Calu3 (cell line): ENCODE results near the gene LRP5. TPM values are rescaled to one million over a fixed set of nuclear protein-coding genes. Genes with fewer than 3 reads are reported as not detected.

Experiments
- BruUV-seq: library from RNA; stranded (reverse); fragments of 400-500 nt; replicated peaks from 2 replicates; lab custom pipeline; 2021; lab: Mats Ljungman, UMichigan
- CTCF ChIA-PET: fragments of 300-600 bp; sonication (Branson Sonifier 250); formaldehyde crosslinking; loops from one replicate; lab custom pipeline; 2022; ENCODE audit warnings: antibody characterized with exemption; lab: Charles Lee
- DNase-seq: peaks from one replicate; pipeline ENCODE4 v3.0.0; 2022
- H3K27ac Mint-ChIP-seq: one replicate; pipeline ENCODE4 v1.8.0; 2022; ENCODE audit warnings: mixed read lengths; ENCODE audit not compliant: unreplicated experiment
- H3K27me3 Mint-ChIP-seq: one replicate; pipeline ENCODE4 v1.8.0; 2022; ENCODE audit warnings: mixed read lengths; ENCODE audit not compliant: unreplicated experiment
- H3K36me3 Mint-ChIP-seq: one replicate; pipeline ENCODE4 v1.8.0; 2022; ENCODE audit warnings: mild to moderate bottlenecking, moderate library complexity, mixed read lengths; ENCODE audit not compliant: insufficient read depth, unreplicated experiment
- H3K4me1 Mint-ChIP-seq: one replicate; pipeline ENCODE4 v1.8.0; 2022; ENCODE audit warnings: mild to moderate bottlenecking, low read depth, mixed read lengths; ENCODE audit not compliant: unreplicated experiment
- H3K4me3 Mint-ChIP-seq: one replicate; pipeline ENCODE4 v1.8.0; 2022; ENCODE audit warnings: mild to moderate bottlenecking, low read depth, moderate library complexity, mixed read lengths; ENCODE audit not compliant: unreplicated experiment
- H3K9me3 Mint-ChIP-seq: one replicate; pipeline ENCODE4 v1.8.0; 2022; ENCODE audit warnings: low read depth, mixed read lengths; ENCODE audit not compliant: unreplicated experiment
- intact Hi-C: fragments of 100-400 bp; cut with micrococcal nuclease; formaldehyde crosslinking; loops from one replicate; pipeline ENCODE4 v1.10.0; 2022; ENCODE audit not compliant: unreplicated experiment
- total RNA-seq: library from RNA; stranded (reverse); gene quantifications from 2 replicates; pipeline ENCODE4 v1.2.3, GENCODE V29; 2022
- TF ChIP-seq, protein P1 (sequence below): fragments of 200-600 bp; IDR thresholded peaks from one replicate; pipeline ENCODE4 v1.8.0; 2022; ENCODE audit warnings: antibody characterized with exemption; ENCODE audit not compliant: unreplicated experiment

The LRP5 gene
- total RNA-seq, 1 experiment from 2014 or later, result 82.0 TPM

DNA sequence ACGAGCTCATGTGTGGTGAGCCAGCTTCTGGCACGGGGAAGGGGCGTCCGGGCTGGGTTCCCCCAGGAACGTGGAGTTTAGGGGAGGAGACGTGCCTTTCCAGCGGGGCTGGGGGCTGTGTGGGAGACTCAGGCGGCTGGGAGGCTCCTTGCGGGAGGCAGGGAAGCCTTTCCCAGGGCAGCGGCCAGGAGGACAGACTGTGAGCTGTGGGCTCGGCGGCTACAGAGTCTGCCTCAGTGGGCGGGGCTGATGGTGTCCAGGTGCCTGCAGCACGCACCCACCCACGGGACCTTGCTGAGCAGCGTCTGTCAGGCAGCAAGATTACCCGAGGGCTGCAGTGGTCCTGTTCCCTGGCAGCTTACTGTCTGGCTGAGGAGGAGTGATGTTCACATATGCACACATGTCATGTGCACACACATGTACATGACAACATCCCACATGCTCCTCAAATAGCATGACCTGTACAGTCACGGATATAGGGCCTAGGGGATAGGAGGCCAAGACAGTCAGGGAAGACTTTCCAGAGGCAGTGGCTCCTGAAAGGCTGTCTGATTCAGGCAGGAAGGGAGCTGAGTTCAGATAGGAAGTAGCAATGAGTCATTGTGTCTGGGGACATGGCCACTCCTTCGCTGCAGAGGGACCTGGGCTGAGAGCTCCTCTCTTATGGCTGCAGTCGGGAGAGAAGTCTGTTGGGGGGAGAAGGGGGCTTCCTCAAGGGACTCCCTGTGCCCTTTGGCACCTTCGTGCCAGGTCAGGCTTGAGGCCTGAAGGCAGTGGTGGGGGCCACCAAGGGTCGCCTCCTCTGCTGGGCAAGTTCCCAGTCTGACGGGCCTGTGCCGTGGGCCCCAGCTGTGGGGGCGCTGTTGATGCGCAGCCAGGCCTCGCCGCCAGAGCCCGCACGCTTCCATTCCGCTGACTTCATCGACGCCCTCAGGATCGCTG, 124.9 kb downstream of the LRP5 start:
- TF ChIP-seq, protein P1, sequence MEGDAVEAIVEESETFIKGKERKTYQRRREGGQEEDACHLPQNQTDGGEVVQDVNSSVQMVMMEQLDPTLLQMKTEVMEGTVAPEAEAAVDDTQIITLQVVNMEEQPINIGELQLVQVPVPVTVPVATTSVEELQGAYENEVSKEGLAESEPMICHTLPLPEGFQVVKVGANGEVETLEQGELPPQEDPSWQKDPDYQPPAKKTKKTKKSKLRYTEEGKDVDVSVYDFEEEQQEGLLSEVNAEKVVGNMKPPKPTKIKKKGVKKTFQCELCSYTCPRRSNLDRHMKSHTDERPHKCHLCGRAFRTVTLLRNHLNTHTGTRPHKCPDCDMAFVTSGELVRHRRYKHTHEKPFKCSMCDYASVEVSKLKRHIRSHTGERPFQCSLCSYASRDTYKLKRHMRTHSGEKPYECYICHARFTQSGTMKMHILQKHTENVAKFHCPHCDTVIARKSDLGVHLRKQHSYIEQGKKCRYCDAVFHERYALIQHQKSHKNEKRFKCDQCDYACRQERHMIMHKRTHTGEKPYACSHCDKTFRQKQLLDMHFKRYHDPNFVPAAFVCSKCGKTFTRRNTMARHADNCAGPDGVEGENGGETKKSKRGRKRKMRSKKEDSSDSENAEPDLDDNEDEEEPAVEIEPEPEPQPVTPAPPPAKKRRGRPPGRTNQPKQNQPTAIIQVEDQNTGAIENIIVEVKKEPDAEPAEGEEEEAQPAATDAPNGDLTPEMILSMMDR, result no peak
- BruUV-seq, result no TSS peak
- Mint-ChIP-seq H3K9me3 (no peaks in the 10 kb centered on the region), H3K4me1 (no peaks in the 10 kb centered on the region), H3K27ac (peak overlapping the region; percentile 13), H3K27me3 (no peaks in the 10 kb centered on the region), H3K4me3 (no peak overlapping the region), H3K36me3 (peaks cover 26% of the 10 kb centered on the region)
- CTCF ChIA-PET, result interaction anchor here (0.9 kb wide), 1 partner anchor 28 kb away, joined by 3 read pairs; no protein-coding TSS in a partner anchor
- intact Hi-C loops, result no loop called here
- peak; percentile 17 for DNase-seq

DNA sequence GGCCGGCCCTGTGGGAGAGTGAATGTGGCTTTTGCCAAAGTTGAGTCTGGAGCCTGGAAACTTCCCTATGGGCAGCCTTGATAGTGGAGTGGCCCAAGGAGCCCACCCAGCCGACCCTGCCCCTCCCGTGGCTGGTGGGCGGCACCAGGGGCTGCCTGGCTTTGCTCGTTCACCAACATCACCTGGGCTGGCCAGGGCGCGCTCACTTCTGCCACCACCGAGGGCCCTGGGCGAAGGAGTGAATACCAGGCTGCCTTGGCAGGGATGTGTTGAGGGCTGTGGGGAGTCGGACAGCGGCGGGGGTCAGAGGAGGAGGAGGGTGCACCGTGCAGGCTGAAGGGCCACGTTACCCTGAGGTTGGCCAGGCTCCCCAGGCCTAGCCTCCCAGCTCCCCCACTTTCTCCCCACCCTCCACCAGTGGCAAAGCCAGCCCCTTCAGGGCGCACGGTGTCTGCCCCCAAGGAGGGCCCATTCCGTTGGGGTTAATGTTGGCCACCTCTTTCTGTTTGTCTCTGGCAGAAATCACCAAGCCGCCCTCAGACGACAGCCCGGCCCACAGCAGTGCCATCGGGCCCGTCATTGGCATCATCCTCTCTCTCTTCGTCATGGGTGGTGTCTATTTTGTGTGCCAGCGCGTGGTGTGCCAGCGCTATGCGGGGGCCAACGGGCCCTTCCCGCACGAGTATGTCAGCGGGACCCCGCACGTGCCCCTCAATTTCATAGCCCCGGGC, 125.7 kb downstream of the LRP5 start:
- no peak overlapping the region for H3K27ac Mint-ChIP-seq
- CTCF ChIA-PET, result interaction anchor here (0.9 kb wide), 1 partner anchor 28 kb away, joined by 3 read pairs; no protein-coding TSS in a partner anchor
- intact Hi-C loops, result no loop called here
- H3K4me3 Mint-ChIP-seq, result no peak overlapping the region
- TF ChIP-seq, protein P1, result no peak
- H3K27me3 Mint-ChIP-seq, result no peaks in the 10 kb centered on the region
- DNase-seq, result no peak
- H3K36me3 Mint-ChIP-seq, result peaks cover 24% of the 10 kb centered on the region
- no TSS peak for BruUV-seq
- no peaks in the 10 kb centered on the region for H3K4me1 Mint-ChIP-seq
- no peaks in the 10 kb centered on the region for H3K9me3 Mint-ChIP-seq

DNA sequence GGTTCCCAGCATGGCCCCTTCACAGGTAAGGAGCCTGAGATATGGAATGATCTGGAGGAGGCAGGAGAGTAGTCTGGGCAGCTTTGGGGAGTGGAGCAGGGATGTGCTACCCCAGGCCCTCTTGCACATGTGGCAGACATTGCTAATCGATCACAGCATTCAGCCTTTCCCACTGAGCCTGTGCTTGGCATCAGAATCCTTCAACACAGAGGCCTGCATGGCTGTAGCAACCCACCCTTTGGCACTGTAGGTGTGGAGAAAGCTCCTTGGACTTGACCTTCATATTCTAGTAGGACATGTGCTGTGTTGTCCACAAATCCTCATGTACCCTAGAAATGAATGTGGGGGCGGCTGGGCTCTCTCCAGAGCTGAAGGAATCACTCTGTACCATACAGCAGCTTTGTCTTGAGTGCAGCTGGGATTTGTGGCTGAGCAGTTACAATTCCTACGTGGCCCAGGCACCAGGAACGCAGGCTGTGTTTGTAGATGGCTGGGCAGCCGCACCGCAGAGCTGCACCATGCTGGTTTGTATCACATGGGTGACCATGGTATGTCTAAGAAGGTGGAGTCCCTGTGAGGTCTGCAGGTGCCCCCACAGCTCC, 126.4 kb downstream of the LRP5 start:
- BruUV-seq, result no TSS peak
- no peak overlapping the region for H3K4me3 Mint-ChIP-seq
- no peaks in the 10 kb centered on the region for H3K9me3 Mint-ChIP-seq
- no peak for DNase-seq
- H3K36me3 Mint-ChIP-seq, result peaks cover 24% of the 10 kb centered on the region
- CTCF ChIA-PET, result interaction anchor here (0.5 kb wide), 1 partner anchor 400 kb away, joined by 6 read pairs; the partner anchor contains the start of gene TCIRG1
- TF ChIP-seq, protein P1, result no peak
- no peak overlapping the region for H3K27ac Mint-ChIP-seq
- intact Hi-C loops, result no loop called here
- H3K27me3 Mint-ChIP-seq, result no peaks in the 10 kb centered on the region
- no peaks in the 10 kb centered on the region for H3K4me1 Mint-ChIP-seq
